ENCODE data around the gene TBX4.
A peak's percentile ranks its signal among the peaks of the same experiment; 100 is the strongest.

The TBX4 gene

GRCh38 chr17:61467416-61468262, 15.4 kb downstream of the TBX4 start:
- peak; percentile 36 for DNase-seq

- no peak for DNase-seq
Observed at GRCh38 chr17:61468263-61468907, 16.2 kb downstream of the TBX4 start.

- no peak for DNase-seq
Observed at GRCh38 chr17:61469474-61469873, 17.3 kb downstream of the TBX4 start.

- DNase-seq = no peak
Observed at GRCh38 chr17:61469949-61470348, 17.7 kb downstream of the TBX4 start.

GRCh38 chr17:61470530-61471136, 18.4 kb downstream of the TBX4 start:
- DNase-seq = no peak

GRCh38 chr17:61474235-61474927, 22.2 kb downstream of the TBX4 start:
- peak; percentile 52 for DNase-seq

GRCh38 chr17:61474934-61475333, 22.7 kb downstream of the TBX4 start:
- DNase-seq = no peak

- DNase-seq = peak; percentile 28
Observed at GRCh38 chr17:61475726-61476125, 23.5 kb downstream of the TBX4 start.

- no peak for DNase-seq
Observed at GRCh38 chr17:61476476-61477203, 24.4 kb downstream of the TBX4 start.

- DNase-seq = no peak
Observed at GRCh38 chr17:61477204-61477834, 25.1 kb downstream of the TBX4 start.

GRCh38 chr17:61478026-61478789, 26.0 kb downstream of the TBX4 start:
- no peak for DNase-seq

GRCh38 chr17:61478790-61479492, 26.7 kb downstream of the TBX4 start:
- no peak for DNase-seq

GRCh38 chr17:61479493-61480413, 27.5 kb downstream of the TBX4 start:
- no peak for DNase-seq

GRCh38 chr17:61480414-61480807, 28.2 kb downstream of the TBX4 start:
- no peak for DNase-seq

GRCh38 chr17:61481421-61481820, 29.2 kb downstream of the TBX4 start:
- DNase-seq = no peak

- no peak for DNase-seq
Observed at GRCh38 chr17:61482467-61482866, 30.2 kb downstream of the TBX4 start.

GRCh38 chr17:61483778-61484116, 31.5 kb downstream of the TBX4 start:
- DNase-seq = no peak

GRCh38 chr17:61484174-61484573, 32.0 kb downstream of the TBX4 start:
- DNase-seq = no peak

- DNase-seq = peak; percentile 18
Observed at GRCh38 chr17:61485067-61485775, 33.0 kb downstream of the TBX4 start.
